Measurements from ENCODE around the gene TUBA3E.
"Not testable (repeated sequence)": the region's sequence is repeated elsewhere in the genome, so short reads cannot be mapped to it uniquely, and the experiment has no call there.

- TF ChIP-seq, protein P1, sequence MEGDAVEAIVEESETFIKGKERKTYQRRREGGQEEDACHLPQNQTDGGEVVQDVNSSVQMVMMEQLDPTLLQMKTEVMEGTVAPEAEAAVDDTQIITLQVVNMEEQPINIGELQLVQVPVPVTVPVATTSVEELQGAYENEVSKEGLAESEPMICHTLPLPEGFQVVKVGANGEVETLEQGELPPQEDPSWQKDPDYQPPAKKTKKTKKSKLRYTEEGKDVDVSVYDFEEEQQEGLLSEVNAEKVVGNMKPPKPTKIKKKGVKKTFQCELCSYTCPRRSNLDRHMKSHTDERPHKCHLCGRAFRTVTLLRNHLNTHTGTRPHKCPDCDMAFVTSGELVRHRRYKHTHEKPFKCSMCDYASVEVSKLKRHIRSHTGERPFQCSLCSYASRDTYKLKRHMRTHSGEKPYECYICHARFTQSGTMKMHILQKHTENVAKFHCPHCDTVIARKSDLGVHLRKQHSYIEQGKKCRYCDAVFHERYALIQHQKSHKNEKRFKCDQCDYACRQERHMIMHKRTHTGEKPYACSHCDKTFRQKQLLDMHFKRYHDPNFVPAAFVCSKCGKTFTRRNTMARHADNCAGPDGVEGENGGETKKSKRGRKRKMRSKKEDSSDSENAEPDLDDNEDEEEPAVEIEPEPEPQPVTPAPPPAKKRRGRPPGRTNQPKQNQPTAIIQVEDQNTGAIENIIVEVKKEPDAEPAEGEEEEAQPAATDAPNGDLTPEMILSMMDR (conservative IDR thresholded peaks at IDR 0.05), result not testable (repeated sequence)
- not testable (repeated sequence) for TF ChIP-seq ZFX (IDR thresholded peaks at IDR 0.05)
Measured at GRCh38 chr2:130239581-130239980, 41.3 kb upstream of the TUBA3E start.
